ENCODE results near the gene C2orf49.

The C2orf49 gene

GRCh38 chr2:105361102-105361889, 24.0 kb downstream of the C2orf49 start:
- Histone ChIP-seq H3K27ac (ENCODE audit: low read length) (no peak overlapping the region), H3K36me3 (ENCODE audit: control insufficient read depth, insufficient read depth, low read length) (peaks cover 2% of the 10 kb centered on the region; the same call in 1 of the 2 replicates), H3K9me3 (ENCODE audit: control insufficient read depth, insufficient read depth, low read length) (no peaks in the 10 kb centered on the region), H3K4me1 (ENCODE audit: control insufficient read depth, insufficient read depth, low read length) (no peaks in the 10 kb centered on the region), H3K4me3 (ENCODE audit: low read length) (no peak overlapping the region), H3K27me3 (ENCODE audit: control insufficient read depth, insufficient read depth, low read length) (no peaks in the 10 kb centered on the region)
- DNase-seq (ENCODE audit: low read depth, low spot score) = no peak
- WGBS (ENCODE audit: insufficient coverage, insufficient read length) = no CpG with 5 or more reads among the region's 11 CpGs

GRCh38 chr2:105362862-105363591, 25.7 kb downstream of the C2orf49 start:
- H3K9me3 ChIP-seq (ENCODE audit: control insufficient read depth, insufficient read depth, low read length) = no peaks in the 10 kb centered on the region
- H3K36me3 ChIP-seq (ENCODE audit: control insufficient read depth, insufficient read depth, low read length) = peaks cover 7% of the 10 kb centered on the region; the same call in 1 of the 2 replicates
- no peak overlapping the region for H3K27ac ChIP-seq (ENCODE audit: low read length)
- no peaks in the 10 kb centered on the region for H3K4me1 ChIP-seq (ENCODE audit: control insufficient read depth, insufficient read depth, low read length)
- no CpG with 5 or more reads among the region's 15 CpGs for WGBS (ENCODE audit: insufficient coverage, insufficient read length)
- no peak overlapping the region for H3K4me3 ChIP-seq (ENCODE audit: low read length)
- H3K27me3 ChIP-seq (ENCODE audit: control insufficient read depth, insufficient read depth, low read length) = no peaks in the 10 kb centered on the region
- no peak for DNase-seq (ENCODE audit: low read depth, low spot score)

GRCh38 chr2:105364436-105365139, 27.2 kb downstream of the C2orf49 start:
- no peak overlapping the region for H3K4me3 ChIP-seq (ENCODE audit: low read length)
- H3K4me1 ChIP-seq (ENCODE audit: control insufficient read depth, insufficient read depth, low read length) = no peaks in the 10 kb centered on the region
- H3K27ac ChIP-seq (ENCODE audit: low read length) = no peak overlapping the region
- H3K9me3 ChIP-seq (ENCODE audit: control insufficient read depth, insufficient read depth, low read length) = no peaks in the 10 kb centered on the region
- no CpG with 5 or more reads among the region's 5 CpGs for WGBS (ENCODE audit: insufficient coverage, insufficient read length)
- H3K27me3 ChIP-seq (ENCODE audit: control insufficient read depth, insufficient read depth, low read length) = no peaks in the 10 kb centered on the region
- DNase-seq (ENCODE audit: low read depth, low spot score) = no peak
- peaks cover 7% of the 10 kb centered on the region; the same call in 1 of the 2 replicates for H3K36me3 ChIP-seq (ENCODE audit: control insufficient read depth, insufficient read depth, low read length)

GRCh38 chr2:105365206-105365605, 27.9 kb downstream of the C2orf49 start:
- Histone ChIP-seq H3K4me1 (ENCODE audit: control insufficient read depth, insufficient read depth, low read length) (no peaks in the 10 kb centered on the region), H3K4me3 (ENCODE audit: low read length) (no peak overlapping the region), H3K9me3 (ENCODE audit: control insufficient read depth, insufficient read depth, low read length) (no peaks in the 10 kb centered on the region), H3K27me3 (ENCODE audit: control insufficient read depth, insufficient read depth, low read length) (no peaks in the 10 kb centered on the region), H3K36me3 (ENCODE audit: control insufficient read depth, insufficient read depth, low read length) (peaks cover 7% of the 10 kb centered on the region; the same call in 1 of the 2 replicates), H3K27ac (ENCODE audit: low read length) (no peak overlapping the region)
- no peak for DNase-seq (ENCODE audit: low read depth, low spot score)
- no CpG with 5 or more reads among the region's 3 CpGs for WGBS (ENCODE audit: insufficient coverage, insufficient read length)

- WGBS (ENCODE audit: insufficient coverage, insufficient read length) = no CpG with 5 or more reads among the region's 8 CpGs
- H3K27ac ChIP-seq (ENCODE audit: low read length) = no peak overlapping the region
- H3K9me3 ChIP-seq (ENCODE audit: control insufficient read depth, insufficient read depth, low read length) = no peaks in the 10 kb centered on the region
- H3K27me3 ChIP-seq (ENCODE audit: control insufficient read depth, insufficient read depth, low read length) = no peaks in the 10 kb centered on the region
- no peak overlapping the region for H3K4me3 ChIP-seq (ENCODE audit: low read length)
- no peak for DNase-seq (ENCODE audit: low read depth, low spot score)
- no peaks in the 10 kb centered on the region for H3K4me1 ChIP-seq (ENCODE audit: control insufficient read depth, insufficient read depth, low read length)
- peaks cover 10% of the 10 kb centered on the region; the same call in 1 of the 2 replicates for H3K36me3 ChIP-seq (ENCODE audit: control insufficient read depth, insufficient read depth, low read length)
These were observed 31.5 kb downstream of the C2orf49 start for GRCh38 chr2:105368759-105369408.

- WGBS (ENCODE audit: insufficient coverage, insufficient read length) = no CpG with 5 or more reads among the region's 30 CpGs
- no peak overlapping the region for H3K4me3 ChIP-seq (ENCODE audit: low read length)
- H3K27me3 ChIP-seq (ENCODE audit: control insufficient read depth, insufficient read depth, low read length) = no peaks in the 10 kb centered on the region
- no peak overlapping the region for H3K27ac ChIP-seq (ENCODE audit: low read length)
- H3K4me1 ChIP-seq (ENCODE audit: control insufficient read depth, insufficient read depth, low read length) = no peaks in the 10 kb centered on the region
- H3K36me3 ChIP-seq (ENCODE audit: control insufficient read depth, insufficient read depth, low read length) = peaks cover 10% of the 10 kb centered on the region; the same call in 1 of the 2 replicates
- no peaks in the 10 kb centered on the region for H3K9me3 ChIP-seq (ENCODE audit: control insufficient read depth, insufficient read depth, low read length)
- DNase-seq (ENCODE audit: low read depth, low spot score) = peak; percentile 79
These were observed 32.7 kb downstream of the C2orf49 start for GRCh38 chr2:105369777-105370690.

- Histone ChIP-seq H3K9me3 (ENCODE audit: control insufficient read depth, insufficient read depth, low read length) (no peaks in the 10 kb centered on the region), H3K4me1 (ENCODE audit: control insufficient read depth, insufficient read depth, low read length) (no peaks in the 10 kb centered on the region), H3K4me3 (ENCODE audit: low read length) (no peak overlapping the region), H3K36me3 (ENCODE audit: control insufficient read depth, insufficient read depth, low read length) (peaks cover 9% of the 10 kb centered on the region; the same call in 1 of the 2 replicates), H3K27ac (ENCODE audit: low read length) (no peak overlapping the region), H3K27me3 (ENCODE audit: control insufficient read depth, insufficient read depth, low read length) (no peaks in the 10 kb centered on the region)
- no CpG with 5 or more reads among the region's 10 CpGs for WGBS (ENCODE audit: insufficient coverage, insufficient read length)
- DNase-seq (ENCODE audit: low read depth, low spot score) = no peak
These were observed 33.8 kb downstream of the C2orf49 start for GRCh38 chr2:105371156-105371555.

GRCh38 chr2:105371810-105372209, 34.5 kb downstream of the C2orf49 start:
- no peaks in the 10 kb centered on the region for H3K9me3 ChIP-seq (ENCODE audit: control insufficient read depth, insufficient read depth, low read length)

GRCh38 chr2:105373344-105373781, 36.0 kb downstream of the C2orf49 start:
- Histone ChIP-seq H3K9me3 (ENCODE audit: control insufficient read depth, insufficient read depth, low read length) (no peaks in the 10 kb centered on the region), H3K36me3 (ENCODE audit: control insufficient read depth, insufficient read depth, low read length) (peaks cover 3% of the 10 kb centered on the region; the same call in 1 of the 2 replicates), H3K27ac (ENCODE audit: low read length) (no peak overlapping the region), H3K4me1 (ENCODE audit: control insufficient read depth, insufficient read depth, low read length) (no peaks in the 10 kb centered on the region), H3K4me3 (ENCODE audit: low read length) (no peak overlapping the region), H3K27me3 (ENCODE audit: control insufficient read depth, insufficient read depth, low read length) (no peaks in the 10 kb centered on the region)
- WGBS (ENCODE audit: insufficient coverage, insufficient read length) = no CpG with 5 or more reads among the region's 9 CpGs
- no peak for DNase-seq (ENCODE audit: low read depth, low spot score)

More at GRCh38 chr2:105371810-105372209, 34.5 kb downstream of the C2orf49 start:
- H3K4me3 ChIP-seq (ENCODE audit: low read length) = no peak overlapping the region
- no peak for DNase-seq (ENCODE audit: low read depth, low spot score)
- H3K27me3 ChIP-seq (ENCODE audit: control insufficient read depth, insufficient read depth, low read length) = no peaks in the 10 kb centered on the region
- H3K36me3 ChIP-seq (ENCODE audit: control insufficient read depth, insufficient read depth, low read length) = peaks cover 7% of the 10 kb centered on the region; the same call in 1 of the 2 replicates
- no peak overlapping the region for H3K27ac ChIP-seq (ENCODE audit: low read length)
- no CpG with 5 or more reads among the region's 4 CpGs for whole genome bisulfite sequencing (ENCODE audit: insufficient coverage, insufficient read length)
- no peaks in the 10 kb centered on the region for H3K4me1 ChIP-seq (ENCODE audit: control insufficient read depth, insufficient read depth, low read length)
